Cardiac fibroblast (primary cell): ENCODE measurements around the gene WFIKKN2.

ENCODE experiments used
- DNase-seq, 2 donors: peaks; one replicate each; pipeline versions ENCODE4 v3.0.0 to v3.0.0-alpha.2; 2010; ENCODE audit warnings: low read depth in 2 of 2
- H3K4me3 ChIP-seq, 2 donors: replicated peaks in 1 of 2; 1 replicate in 1 of 2; 2 replicates in 1 of 2; pipeline ENCODE4 v1.5.1; 2011; ENCODE audit warnings: low read depth in 2 of 2, low read length in 2 of 2, mild to moderate bottlenecking in 2 of 2, moderate library complexity in 1 of 2
- TF ChIP-seq, protein P1 (sequence below): IDR thresholded peaks from one replicate; pipeline ENCODE4 v1.5.1; 2011; ENCODE audit warnings: low read depth, mild to moderate bottlenecking, low read length, inconsistent platforms

WFIKKN2 gene

GRCh38 chr17:50891577-50891989 is 56.2 kb downstream of the WFIKKN2 start:
- H3K4me3 ChIP-seq, result no peak overlapping the region
- TF ChIP-seq, protein P1, sequence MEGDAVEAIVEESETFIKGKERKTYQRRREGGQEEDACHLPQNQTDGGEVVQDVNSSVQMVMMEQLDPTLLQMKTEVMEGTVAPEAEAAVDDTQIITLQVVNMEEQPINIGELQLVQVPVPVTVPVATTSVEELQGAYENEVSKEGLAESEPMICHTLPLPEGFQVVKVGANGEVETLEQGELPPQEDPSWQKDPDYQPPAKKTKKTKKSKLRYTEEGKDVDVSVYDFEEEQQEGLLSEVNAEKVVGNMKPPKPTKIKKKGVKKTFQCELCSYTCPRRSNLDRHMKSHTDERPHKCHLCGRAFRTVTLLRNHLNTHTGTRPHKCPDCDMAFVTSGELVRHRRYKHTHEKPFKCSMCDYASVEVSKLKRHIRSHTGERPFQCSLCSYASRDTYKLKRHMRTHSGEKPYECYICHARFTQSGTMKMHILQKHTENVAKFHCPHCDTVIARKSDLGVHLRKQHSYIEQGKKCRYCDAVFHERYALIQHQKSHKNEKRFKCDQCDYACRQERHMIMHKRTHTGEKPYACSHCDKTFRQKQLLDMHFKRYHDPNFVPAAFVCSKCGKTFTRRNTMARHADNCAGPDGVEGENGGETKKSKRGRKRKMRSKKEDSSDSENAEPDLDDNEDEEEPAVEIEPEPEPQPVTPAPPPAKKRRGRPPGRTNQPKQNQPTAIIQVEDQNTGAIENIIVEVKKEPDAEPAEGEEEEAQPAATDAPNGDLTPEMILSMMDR, result no peak
- DNase-seq, result no peak
